Mammary epithelial cell (primary cell): ENCODE measurements around the gene SLC17A7.

ENCODE experiments used
- EZH2 ChIP-seq: IDR thresholded peaks from 2 replicates; pipeline ENCODE4 v1.6.1; 2012; ENCODE audit warnings: low read length, inconsistent platforms, borderline replicate concordance
- TF ChIP-seq, protein P1 (sequence below), 2 donors: IDR thresholded peaks in 1 of 2; conservative IDR thresholded peaks in 1 of 2; 2 replicates each; pipeline ENCODE4 v1.5.1; 2011 to 2012; ENCODE audit warnings: inconsistent platforms in 2 of 2, low read length in 2 of 2, mild to moderate bottlenecking in 2 of 2, control low read depth in 1 of 2, low read depth in 1 of 2; ENCODE audit not compliant: insufficient read depth in 1 of 2; ENCODE audit errors: extremely low read depth in 1 of 2

DNA sequence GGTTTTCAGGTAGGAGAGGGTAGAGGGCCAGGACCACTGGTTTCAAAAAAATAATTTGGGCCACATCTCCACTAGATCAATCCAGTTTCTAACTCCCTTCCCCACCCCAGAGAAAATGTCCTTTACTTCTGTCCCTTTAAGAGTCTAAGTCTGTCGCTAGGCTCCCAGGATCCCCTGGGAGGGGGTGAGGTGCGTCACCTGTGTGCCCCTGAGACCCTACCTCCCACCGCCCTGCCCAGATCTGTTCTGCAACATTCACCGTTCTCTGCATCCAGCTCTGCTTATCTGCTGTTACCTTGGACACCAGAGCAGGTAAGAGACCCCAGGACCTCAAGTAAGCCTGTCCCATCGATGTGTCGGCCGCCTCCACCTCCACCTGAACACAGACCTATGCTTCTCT lies 16.1 kb downstream of the SLC17A7 start, which contains the start of gene GFY:
- TF ChIP-seq, protein P1, sequence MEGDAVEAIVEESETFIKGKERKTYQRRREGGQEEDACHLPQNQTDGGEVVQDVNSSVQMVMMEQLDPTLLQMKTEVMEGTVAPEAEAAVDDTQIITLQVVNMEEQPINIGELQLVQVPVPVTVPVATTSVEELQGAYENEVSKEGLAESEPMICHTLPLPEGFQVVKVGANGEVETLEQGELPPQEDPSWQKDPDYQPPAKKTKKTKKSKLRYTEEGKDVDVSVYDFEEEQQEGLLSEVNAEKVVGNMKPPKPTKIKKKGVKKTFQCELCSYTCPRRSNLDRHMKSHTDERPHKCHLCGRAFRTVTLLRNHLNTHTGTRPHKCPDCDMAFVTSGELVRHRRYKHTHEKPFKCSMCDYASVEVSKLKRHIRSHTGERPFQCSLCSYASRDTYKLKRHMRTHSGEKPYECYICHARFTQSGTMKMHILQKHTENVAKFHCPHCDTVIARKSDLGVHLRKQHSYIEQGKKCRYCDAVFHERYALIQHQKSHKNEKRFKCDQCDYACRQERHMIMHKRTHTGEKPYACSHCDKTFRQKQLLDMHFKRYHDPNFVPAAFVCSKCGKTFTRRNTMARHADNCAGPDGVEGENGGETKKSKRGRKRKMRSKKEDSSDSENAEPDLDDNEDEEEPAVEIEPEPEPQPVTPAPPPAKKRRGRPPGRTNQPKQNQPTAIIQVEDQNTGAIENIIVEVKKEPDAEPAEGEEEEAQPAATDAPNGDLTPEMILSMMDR (conservative IDR thresholded peaks at IDR 0.05 in 1 of 2, IDR thresholded peaks at IDR 0.05 in 1 of 2; ENCODE audit: extremely low read depth in 1 of 2, insufficient read depth in 1 of 2, low read depth in 1 of 2, low read length in 2 of 2), result no peak
- TF ChIP-seq EZH2, result no peak
